Activated CD4-positive, alpha-beta T cell treated with anti-CD3 and anti-CD28 coated beads, Interleukin-2, amount 50 U/mL, for 1 hour (primary cell): Measurements from ENCODE around the gene RALGAPA2.

Source experiments
- DNase-seq: peaks from one replicate; pipeline ENCODE4 v3.0.0-alpha.2; 2020

RALGAPA2 gene

DNA sequence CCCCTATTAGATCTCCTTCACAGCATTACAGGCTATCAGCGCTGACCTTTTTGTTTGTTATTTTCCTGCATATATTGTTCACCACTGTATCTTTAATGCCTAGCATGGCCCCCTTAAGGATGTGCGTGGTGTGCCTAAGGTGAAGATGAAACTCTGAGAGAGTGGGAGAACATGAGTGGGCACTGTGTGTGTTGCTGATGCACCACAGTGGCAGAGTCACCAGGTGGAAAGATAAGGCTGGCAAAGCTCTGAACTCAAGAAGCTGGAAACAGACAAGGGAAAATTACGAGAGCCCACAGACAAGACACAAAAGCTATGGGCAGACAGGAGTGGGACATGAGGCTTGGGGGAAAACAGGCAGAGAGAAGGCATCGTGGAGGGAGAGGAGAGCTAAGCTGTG lies 184.8 kb downstream of the RALGAPA2 start:
- DNase-seq = no peak

DNA sequence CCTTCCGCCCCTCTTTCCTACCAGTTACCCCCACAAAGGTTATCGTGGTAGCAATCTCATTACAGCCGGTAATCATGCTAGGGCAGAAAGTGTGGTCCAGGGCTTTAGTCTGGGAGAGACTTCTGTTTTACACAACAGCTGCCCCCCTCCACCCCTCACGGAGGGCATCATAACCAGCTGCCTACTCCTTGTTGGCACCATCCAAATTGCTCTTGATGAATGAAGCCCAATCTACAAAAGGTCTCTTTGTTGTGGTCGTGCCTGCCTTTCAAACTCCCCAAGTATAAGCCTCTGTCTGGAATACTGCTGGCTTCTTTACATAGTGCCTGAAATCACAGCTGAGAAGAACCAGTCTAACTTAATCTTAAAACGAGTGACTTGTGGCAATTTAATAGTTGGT lies 186.7 kb downstream of the RALGAPA2 start:
- DNase-seq = no peak

DNA sequence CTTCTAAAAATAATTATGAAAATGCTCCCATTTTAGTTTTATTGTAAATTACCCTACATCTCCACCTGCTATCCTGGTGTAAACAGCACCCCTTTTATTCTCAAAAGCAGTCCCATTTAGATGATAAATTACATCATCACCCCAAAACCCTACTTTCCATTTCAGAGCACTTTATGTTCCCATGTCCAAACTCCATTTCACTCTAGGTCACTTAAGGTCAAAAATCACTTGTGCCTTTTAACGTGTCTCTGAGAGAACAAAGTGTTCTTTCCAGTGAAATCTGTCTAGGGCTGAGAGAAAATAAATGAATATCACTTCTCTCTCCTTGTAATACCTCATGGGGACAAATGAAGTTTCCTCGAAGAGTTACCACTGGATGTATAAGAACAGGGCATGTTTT lies 187.2 kb downstream of the RALGAPA2 start:
- no peak for DNase-seq

DNA sequence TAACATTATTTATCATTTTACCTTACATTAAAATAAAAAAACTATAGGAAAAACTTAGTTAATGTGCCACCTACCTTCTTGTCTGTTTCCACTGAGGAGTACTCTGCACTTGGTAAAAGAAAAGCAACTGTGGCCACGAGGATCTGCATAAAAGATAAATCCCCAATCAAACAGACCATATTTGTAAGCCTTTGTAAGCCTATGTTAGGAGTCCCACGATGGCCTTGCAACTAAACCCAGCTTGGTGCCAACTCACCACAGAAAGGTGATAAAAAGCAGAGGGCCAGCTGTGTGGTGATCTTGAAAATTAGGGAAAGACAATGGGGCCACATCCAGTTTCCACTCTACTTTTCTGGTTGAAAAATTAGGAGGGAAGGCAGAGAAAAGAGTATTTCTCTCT lies 187.7 kb downstream of the RALGAPA2 start:
- DNase-seq = no peak

DNA sequence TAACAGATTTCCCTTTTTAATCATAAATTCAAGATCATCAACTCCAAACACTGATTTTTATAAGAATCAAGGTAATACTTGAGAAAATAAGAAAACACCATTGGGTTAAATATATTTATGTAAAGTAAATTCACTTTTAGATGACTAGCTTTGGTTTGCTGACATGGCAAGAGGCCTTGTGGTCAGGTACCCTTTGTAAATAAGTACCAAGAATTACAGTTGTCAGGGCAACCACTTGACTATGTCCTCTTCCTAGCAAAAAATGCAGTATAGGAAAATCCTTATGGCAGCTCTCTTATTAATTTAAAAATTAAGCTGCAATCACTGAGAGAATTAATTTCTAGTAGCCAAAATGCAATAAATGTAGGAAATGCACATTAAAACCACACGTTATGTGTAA lies 190.7 kb downstream of the RALGAPA2 start:
- DNase-seq = no peak

DNA sequence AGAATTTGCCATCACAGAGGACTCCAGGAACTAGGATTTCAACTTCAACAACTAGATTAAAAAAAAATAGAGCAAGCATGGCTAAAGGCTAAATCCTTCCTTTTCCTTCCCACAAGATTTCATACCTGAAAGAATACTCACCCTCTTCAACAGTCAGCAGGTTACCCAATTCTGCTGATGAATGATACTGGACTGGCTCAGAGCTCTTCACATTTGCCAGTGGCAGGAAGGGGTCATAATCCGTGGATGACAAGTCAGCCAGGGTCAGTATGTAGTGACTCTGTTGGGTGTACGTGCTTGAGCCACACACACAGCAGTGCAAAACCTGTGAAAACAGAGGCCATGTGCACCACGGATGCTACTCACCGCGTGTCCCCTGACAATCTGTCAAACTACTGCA lies 191.7 kb downstream of the RALGAPA2 start:
- no peak for DNase-seq

DNA sequence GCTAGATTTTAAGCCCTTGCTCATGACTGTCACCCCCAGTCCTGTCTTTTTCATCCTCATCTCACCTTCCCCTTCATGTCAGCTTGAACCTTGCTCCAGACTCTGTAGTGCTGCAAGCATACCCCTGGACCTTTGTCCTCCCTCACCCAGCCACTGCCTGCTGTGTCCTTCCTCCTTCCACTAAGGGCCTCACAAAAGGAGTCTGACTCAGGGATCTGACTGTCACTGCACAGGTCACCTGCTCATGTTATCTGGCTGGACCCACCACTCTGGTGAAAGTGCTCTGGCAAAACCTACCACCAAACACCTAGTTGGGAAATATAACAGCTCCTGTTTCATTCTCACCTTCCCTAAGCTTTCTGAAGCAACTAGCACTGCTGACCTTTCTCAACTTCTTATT lies 193.2 kb downstream of the RALGAPA2 start:
- no peak for DNase-seq

DNA sequence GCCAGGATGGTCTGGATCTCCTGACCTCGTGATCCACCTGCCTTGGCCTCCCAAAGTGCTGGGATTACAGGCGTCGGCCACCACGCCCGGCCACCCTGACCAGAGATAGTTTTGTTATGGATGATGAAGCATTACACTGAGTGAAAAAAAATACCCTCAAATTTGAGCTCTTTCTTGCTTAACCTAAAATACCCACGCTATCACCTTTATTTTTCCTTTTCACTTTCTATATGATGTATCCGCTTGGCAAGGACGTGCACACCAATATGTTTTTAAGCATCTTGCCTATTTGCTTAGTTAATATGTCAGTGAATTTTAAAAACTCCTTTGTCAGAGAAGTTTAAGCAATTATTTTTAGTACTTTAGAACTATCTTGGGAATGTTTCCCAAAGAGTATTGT lies 194.2 kb downstream of the RALGAPA2 start:
- DNase-seq = no peak

DNA sequence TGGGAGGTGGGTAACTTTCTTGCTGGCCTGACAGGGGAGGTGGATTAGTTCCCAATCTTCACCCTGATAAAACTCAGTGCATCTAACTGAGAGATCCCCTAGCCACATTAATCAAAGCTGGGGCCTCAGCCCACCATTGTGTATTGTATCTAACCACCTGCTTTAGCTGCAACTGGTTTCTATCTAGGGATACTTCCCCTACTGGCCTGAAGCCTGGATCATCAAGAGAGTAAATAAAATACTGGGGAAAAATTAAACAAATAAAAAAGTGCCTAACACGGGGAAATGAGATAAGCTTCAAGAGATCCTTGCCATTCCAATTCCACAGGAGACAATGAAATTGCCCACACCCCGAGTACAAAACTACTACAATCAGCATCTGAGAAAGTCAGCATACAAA lies 195.1 kb downstream of the RALGAPA2 start:
- DNase-seq = no peak

DNA sequence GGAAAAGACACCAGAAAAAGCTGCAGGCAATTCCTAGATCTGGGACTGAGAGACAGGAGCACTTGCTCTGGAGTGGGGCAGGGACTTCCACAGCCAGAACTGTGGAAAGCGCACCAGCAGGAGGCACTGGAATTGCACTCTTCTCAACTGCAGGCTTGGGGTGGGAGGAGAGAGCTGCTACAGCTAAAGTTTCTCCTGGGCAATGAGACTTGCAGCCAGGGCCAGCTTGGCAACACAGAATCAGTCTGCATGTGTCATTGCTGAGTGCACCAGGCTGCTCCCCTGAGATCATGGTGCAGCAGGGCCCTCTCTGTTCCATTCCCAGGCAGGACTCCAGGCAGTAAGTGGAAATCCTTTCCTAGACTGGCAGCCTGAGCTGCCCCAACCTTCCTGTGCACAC lies 198.7 kb downstream of the RALGAPA2 start:
- no peak for DNase-seq

DNA sequence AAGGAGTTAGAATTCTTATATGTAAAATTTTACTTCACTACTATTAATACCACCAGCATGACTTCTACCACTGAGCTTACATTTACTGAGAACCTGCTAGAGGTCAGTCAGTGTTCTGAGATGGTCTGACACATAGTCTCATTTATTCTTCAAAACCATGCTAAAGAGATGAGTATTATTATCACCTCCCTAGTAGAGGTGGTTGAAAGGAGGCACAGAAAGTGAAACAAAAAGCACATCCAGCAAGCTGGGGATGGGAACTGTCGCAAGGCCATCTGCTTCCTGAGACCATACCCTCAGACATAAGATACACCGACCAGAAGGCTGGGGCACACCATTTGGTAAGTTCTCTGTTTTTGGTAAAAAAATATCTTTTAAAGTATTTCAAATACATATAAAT lies 206.9 kb downstream of the RALGAPA2 start:
- DNase-seq = no peak

DNA sequence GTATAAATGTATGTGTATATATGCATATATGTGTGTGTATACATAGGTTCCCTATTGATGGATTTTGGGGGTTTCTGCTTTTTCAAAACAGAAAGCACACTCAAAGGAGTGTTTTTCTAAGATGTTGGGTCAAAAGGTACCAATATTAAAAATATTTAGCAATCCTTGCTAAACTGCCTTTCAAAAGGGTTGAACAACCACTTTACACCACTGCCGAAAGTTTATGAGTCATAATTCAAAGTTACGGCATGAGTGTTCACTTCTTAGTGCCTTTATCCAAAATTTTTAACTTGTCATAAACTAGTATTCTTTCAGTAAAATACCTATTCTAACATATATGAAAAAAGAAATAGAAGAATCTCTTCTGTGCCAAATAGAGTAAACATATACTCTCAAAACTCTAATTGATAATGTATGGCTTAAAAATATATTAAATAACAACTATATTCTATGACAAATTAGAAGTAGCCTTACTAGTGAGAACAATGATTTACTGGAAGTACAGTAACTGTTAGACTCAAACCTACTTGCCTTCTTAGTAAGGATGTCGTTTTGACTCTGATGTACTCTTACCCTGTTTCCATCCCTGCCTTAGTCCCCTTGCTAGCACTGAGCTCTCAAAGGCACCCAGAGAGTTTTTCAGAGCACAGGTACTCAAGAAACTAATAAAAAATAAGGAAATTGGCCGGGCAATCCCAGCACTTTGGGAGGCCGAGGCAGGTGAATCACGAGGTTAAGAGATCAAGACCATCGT lies 208.5 kb downstream of the RALGAPA2 start:
- no peak for DNase-seq

DNA sequence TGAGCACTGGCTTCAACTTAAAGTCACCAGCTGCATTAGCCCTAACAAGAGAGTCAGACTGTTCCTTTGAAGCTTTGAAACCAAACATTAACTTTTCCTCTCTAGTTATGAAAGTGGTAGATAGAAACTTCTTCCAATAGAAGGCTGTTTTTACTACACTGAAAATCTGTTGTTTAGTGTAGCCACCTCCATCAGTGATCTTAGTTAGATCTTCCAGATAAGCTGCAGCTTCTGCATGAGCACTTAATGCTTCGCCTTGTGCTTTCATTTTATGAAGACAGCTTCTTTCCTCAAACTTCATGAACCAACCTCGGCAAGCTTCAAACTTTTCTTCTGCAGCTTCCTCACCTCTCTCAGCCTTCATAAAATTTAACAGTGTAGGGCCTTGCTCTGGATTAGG lies 211.3 kb downstream of the RALGAPA2 start:
- DNase-seq = no peak

DNA sequence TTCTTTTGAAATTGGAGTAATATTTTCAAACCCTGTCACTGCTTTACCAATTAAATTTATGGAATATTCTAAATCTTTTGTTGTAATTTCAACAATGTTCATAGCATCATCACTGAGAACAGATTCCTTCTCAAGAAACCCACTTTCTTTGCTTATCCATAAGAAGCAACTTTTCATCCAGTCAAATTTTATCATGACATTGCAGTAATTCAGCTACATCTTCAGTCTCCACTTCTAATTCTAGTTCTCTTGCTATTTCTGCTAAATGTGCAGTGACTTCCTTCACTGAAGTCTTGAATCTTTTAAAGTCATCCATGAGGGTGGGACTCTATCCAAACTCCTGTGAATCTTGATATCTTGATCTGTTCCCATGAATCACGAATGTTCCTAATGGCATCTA lies 212.1 kb downstream of the RALGAPA2 start:
- DNase-seq = no peak

DNA sequence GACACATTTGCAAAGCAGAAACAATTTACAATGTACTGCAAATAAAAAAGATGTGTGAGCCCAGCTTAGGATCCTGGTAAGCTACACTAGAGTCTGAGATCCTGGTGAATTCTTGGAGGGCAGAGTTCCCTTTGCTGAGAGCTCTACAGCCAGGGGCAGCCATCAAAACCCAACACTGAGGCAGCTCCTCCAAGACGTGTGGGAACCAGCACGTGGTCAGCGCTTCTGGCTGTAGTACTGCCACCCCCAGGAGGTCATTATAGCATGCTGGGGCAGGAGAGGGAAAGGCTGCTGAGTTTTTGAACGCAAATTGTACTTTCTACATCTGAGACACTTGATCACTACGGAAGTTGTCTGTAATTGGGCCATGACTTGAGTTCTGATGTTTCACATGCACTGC lies 213.0 kb downstream of the RALGAPA2 start:
- no peak for DNase-seq

DNA sequence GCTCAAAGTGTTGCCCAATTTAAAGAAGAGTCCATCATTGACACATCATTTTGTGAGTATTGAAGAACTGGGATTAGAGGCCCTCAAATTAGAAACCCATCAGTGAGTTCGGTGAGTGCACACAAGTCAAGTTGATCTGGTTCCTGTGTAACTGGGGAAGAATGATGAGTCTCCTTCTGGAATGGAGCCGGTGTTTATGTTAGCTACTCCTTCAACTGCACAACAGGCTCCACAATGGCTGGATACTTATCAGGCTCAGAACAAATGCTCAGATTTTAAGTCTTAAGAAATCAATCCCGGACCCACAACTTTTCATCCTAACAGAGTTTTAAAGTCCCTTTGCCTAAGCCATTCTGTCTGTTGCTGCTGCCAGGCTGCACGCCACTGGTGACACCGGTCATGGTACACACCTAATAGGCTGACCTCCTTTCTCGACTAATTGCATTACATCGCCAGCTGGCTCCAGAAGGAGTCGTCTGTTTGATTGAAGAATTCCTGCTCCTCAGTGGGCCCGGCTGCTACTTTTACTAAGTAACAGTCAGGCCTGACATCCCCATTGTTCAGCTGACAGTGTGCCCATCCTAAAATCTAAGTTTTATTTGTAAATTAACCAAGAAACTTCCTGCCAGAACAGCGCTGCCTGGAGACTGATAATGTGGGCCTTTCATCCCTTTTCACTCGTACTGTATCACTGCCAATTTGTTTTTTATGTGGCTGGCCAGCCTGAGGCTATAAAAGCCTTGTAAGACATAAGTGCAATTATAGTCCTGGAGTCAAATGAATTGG lies 214.2 kb downstream of the RALGAPA2 start:
- DNase-seq = no peak

DNA sequence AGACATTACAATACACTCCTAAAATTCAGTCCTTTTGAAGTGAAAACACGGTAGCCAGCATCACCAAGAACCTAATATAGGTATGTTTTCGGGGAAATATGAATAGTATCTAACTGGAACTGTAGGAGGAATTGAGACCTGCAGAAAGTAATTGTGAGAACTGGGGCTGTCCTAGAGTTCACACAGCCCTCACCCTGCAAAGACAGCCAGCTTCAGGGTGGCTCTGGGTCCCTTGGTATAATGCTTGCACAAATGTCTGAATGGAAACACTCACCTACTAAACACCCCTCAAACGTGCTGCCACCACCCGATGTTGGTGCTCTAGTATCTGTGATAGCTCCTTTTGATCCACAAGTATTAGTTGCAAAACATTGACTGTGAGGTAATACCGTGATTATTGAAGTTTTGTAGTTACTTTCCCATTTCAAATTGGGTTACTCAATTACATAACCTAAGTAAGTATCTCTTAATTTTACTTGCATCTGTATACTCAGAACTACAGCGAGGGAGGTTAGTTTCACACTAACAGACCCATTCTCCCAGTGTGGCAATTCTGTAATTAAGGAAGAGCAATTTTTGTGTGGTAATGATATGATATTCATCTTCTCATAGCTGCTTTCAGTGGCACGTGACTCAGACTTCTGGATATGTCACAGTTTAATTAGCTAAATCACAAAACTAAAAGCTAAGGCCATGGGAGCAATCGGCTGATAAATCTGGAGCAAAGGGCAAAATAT lies 215.0 kb downstream of the RALGAPA2 start:
- no peak for DNase-seq

DNA sequence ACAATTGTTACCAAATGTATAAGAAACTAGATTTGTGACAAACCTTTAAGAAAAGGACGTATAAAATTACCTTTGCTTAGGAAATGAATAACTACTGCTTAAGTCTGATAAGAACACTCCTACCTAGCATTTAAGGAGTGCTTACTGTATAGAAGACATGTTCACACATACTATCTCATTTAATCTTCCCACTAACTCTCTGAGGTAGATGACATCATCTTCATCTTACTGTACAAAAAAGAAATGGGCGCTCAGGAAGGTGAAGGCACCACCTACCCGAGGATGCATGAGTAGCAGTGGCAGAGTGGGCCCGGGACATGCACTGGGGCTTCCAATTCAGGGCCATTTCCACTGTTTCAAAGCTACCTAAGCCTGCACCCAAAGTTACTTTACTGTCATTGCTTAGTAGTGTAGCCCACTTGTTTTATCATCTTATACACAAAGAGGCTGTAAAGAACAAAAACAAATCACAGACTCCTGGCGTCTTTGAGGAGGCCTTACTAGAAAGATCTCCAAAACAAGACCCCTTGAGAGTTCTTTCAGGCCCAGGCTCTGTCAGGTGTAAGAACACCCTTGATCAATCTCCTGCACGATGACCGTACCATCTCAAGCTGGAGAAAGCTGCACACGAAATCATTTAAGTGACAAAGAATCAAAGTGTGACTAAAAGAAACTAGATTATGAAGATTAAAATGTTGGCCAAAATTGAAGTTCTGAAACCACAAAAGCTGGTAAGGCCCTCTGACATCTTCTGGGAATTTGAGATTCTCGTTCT lies 216.5 kb downstream of the RALGAPA2 start:
- DNase-seq = no peak

DNA sequence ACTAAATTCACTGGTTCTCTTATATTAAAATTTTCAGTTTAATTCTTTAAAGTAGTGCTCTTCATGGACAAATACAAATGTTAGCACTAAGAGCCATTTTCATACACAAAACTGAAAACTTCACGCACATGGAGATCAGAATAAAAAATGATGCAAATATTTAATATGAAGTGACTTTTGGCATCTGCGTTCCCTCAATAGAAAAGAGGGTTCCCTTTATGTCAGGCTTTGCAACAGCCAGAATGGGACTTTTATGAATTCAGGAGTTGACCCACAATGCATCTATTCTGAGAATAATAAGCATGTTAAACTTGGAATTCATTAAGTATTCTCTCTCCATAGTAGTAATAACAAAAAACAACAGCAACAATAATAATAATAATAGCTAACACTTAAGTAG lies 218.7 kb downstream of the RALGAPA2 start:
- DNase-seq = no peak

DNA sequence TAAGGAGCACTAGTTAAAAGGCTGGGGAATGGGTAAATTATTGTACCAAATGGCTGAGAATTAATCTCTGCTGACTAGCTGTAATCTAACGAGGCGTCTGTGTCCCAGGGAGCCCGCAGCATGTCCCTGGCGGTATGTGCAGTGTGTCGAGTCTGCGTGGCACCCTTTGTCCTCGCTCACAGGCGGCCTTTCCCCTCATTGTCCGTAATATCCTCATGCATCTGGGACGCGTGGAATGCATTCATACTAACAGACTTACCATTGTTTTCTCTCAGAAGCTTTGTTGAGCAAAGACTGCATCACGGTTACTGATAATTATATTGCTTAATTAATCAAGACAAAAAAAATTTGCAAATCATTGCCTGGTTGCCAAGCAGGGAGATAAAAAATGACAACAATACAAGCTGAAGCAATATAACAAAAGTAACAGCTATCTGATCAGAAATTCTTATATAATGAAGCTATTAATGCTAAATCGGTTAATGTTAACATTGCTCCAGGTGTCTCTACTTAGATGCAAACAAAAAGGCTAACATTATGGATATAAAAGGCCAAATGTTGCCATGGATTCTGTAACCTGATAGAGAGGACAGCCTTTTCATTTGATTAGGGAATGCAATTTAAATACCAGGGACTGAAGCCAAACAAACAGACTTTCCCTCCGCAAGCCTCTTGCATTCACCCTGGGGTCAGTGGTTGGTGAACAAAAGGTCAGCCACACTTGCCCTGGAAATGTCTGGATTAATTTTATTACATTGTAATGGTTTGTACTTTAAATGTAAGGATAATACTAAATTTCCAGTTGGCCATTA lies 219.7 kb downstream of the RALGAPA2 start:
- no peak for DNase-seq

DNA sequence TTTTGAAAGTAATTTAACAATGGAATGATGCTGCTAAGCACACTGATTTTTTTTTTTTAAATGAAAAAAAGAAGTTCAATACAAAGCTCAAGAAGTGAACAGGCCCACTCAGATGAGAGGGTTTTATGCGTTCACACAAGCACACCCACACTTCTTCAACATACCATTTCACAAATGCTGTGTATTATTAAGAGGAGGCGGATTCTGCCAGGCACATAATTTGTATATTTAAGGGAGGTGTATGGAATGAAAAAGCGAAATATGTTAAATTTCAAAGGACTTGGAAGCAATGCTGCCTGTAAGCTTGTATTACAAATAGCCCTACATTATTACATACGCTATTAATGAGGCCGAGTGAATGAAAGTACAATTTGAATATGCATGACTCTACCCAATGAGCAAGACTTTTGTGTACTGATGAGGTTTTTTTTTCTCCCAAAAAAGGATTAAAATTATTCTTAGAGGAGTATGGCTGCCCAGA lies 220.6 kb downstream of the RALGAPA2 start:
- DNase-seq = no peak
